Measurements from ENCODE around the gene TFB1M. TPM values are rescaled to one million over a fixed set of nuclear protein-coding genes. Genes with fewer than 3 reads are reported as not detected.
A peak's percentile ranks its signal among the peaks of the same experiment; 100 is the strongest.

Gene TFB1M
- total RNA-seq, 1 experiment from 2014 or later: 19.5 TPM

GRCh38 chr6:155324172-155324571 lies 9.9 kb upstream of the TFB1M start:
- BruUV-seq (replicated peaks): no TSS peak
- Histone ChIP-seq H3K27ac (no peak overlapping the region), H3K79me2 (ENCODE audit: low read depth) (no peaks in the 10 kb centered on the region), H3K36me3 (ENCODE audit: low read depth) (no peaks in the 10 kb centered on the region), H3K9me3 (ENCODE audit: insufficient read depth, low read depth) (no peaks in the 10 kb centered on the region), H2AFZ (no peak overlapping the region), H3K9me2 (ENCODE audit: insufficient read depth) (no peaks in the 10 kb centered on the region; the same call in 1 of the 2 replicates), H4K20me1 (ENCODE audit: insufficient read depth) (no peaks in the 10 kb centered on the region), H3K4me3 (no peak overlapping the region), H3K4me2 (no peak overlapping the region), H3K27me3 (ENCODE audit: insufficient read depth, low read depth) (no peaks in the 10 kb centered on the region), H3K4me1 (replicated peaks; ENCODE audit: insufficient read depth) (no peaks in the 10 kb centered on the region), H3F3A (ENCODE audit: insufficient read depth, low read depth) (no peaks in the 10 kb centered on the region)
- TF ChIP-seq, protein P1, sequence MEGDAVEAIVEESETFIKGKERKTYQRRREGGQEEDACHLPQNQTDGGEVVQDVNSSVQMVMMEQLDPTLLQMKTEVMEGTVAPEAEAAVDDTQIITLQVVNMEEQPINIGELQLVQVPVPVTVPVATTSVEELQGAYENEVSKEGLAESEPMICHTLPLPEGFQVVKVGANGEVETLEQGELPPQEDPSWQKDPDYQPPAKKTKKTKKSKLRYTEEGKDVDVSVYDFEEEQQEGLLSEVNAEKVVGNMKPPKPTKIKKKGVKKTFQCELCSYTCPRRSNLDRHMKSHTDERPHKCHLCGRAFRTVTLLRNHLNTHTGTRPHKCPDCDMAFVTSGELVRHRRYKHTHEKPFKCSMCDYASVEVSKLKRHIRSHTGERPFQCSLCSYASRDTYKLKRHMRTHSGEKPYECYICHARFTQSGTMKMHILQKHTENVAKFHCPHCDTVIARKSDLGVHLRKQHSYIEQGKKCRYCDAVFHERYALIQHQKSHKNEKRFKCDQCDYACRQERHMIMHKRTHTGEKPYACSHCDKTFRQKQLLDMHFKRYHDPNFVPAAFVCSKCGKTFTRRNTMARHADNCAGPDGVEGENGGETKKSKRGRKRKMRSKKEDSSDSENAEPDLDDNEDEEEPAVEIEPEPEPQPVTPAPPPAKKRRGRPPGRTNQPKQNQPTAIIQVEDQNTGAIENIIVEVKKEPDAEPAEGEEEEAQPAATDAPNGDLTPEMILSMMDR (conservative IDR thresholded peaks at IDR 0.05): no peak
- TF ChIP-seq EZH2 (IDR thresholded peaks at IDR 0.05; ENCODE audit: low read depth): no peak
- intact Hi-C loops (cut with micrococcal nuclease; ENCODE audit: unreplicated experiment): no loop called here
- ChIA-PET CTCF (no interaction called here), POLR2A (ENCODE audit: unreplicated experiment) (no interaction called here)
- no peak for DNase-seq

GRCh38 chr6:155319902-155320301 lies 5.6 kb upstream of the TFB1M start:
- ChIA-PET CTCF (no interaction called here), POLR2A (ENCODE audit: unreplicated experiment) (no interaction called here)
- TF ChIP-seq, protein P1 (conservative IDR thresholded peaks at IDR 0.05): no peak
- TF ChIP-seq EZH2 (IDR thresholded peaks at IDR 0.05; ENCODE audit: low read depth): no peak

DNA sequence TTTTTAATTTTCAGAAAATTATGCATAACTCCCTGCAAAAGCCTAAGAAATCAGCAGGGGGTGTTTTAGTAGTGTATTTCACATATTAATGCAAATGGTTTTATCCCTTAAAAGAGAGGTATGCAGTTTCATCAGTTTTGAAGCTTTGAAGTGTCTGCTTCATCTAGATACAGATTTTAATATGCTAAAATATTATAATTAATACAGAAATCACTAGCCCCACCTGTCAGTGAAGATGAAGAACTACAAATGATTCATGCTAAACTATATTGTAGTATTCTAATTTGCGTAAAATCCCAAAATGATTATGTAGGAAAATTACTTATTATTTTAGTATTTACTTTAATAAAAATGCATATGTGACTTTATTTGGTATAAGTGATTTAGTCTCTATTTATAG lies 2.9 kb upstream of the TFB1M start:
- Histone ChIP-seq H4K20me1 (ENCODE audit: insufficient read depth) (no peaks in the 10 kb centered on the region), H2AFZ (no peak overlapping the region), H3K27me3 (ENCODE audit: insufficient read depth, low read depth) (no peaks in the 10 kb centered on the region), H3F3A (ENCODE audit: insufficient read depth, low read depth) (peaks cover 10% of the 10 kb centered on the region; the same call in 1 of the 2 replicates), H3K4me1 (replicated peaks; ENCODE audit: insufficient read depth) (peaks cover 19% of the 10 kb centered on the region; the same call in 1 of the 2 replicates), H3K4me3 (no peak overlapping the region), H3K27ac (no peak overlapping the region), H3K9me3 (ENCODE audit: insufficient read depth, low read depth) (no peaks in the 10 kb centered on the region), H3K36me3 (ENCODE audit: low read depth) (peaks cover 8% of the 10 kb centered on the region; the same call in 1 of the 2 replicates), H3K79me2 (ENCODE audit: low read depth) (peaks cover 20% of the 10 kb centered on the region), H3K9me2 (ENCODE audit: insufficient read depth) (no peaks in the 10 kb centered on the region), H3K4me2 (no peak overlapping the region)
- no peak for DNase-seq
- no TSS peak for BruUV-seq (replicated peaks)
- ChIA-PET POLR2A (ENCODE audit: unreplicated experiment) (no interaction called here), CTCF (no interaction called here)
- no peak for TF ChIP-seq EZH2 (IDR thresholded peaks at IDR 0.05; ENCODE audit: low read depth)
- TF ChIP-seq, protein P1 (conservative IDR thresholded peaks at IDR 0.05): peak; percentile 27; the same call in 1 of the 2 replicates
- intact Hi-C loops (cut with micrococcal nuclease; ENCODE audit: unreplicated experiment): loop anchor here (10.0 kb wide), 1 partner anchor 642 kb away; no protein-coding TSS in a partner anchor

More at GRCh38 chr6:155319902-155320301, 5.6 kb upstream of the TFB1M start:
- no peaks in the 10 kb centered on the region for H3K27me3 ChIP-seq (ENCODE audit: insufficient read depth, low read depth)
- no peak overlapping the region for H3K4me3 ChIP-seq
- H3K9me2 ChIP-seq (ENCODE audit: insufficient read depth): no peaks in the 10 kb centered on the region
- peaks cover 12% of the 10 kb centered on the region; the same call in 1 of the 2 replicates for H3K4me1 ChIP-seq (replicated peaks; ENCODE audit: insufficient read depth)
- no peaks in the 10 kb centered on the region for H3K9me3 ChIP-seq (ENCODE audit: insufficient read depth, low read depth)
- intact Hi-C loops (cut with micrococcal nuclease; ENCODE audit: unreplicated experiment): loop anchor here (10.0 kb wide), 1 partner anchor 645 kb away; no protein-coding TSS in a partner anchor
- no peak overlapping the region for H2AFZ ChIP-seq
- no peaks in the 10 kb centered on the region for H3K79me2 ChIP-seq (ENCODE audit: low read depth)
- no TSS peak for BruUV-seq (replicated peaks)
- no peaks in the 10 kb centered on the region for H3K36me3 ChIP-seq (ENCODE audit: low read depth)
- no peak for DNase-seq
- no peak overlapping the region for H3K4me2 ChIP-seq
- no peak overlapping the region for H3K27ac ChIP-seq
- no peaks in the 10 kb centered on the region for H4K20me1 ChIP-seq (ENCODE audit: insufficient read depth)
- peaks cover 7% of the 10 kb centered on the region; the same call in 1 of the 2 replicates for H3F3A ChIP-seq (ENCODE audit: insufficient read depth, low read depth)
